IMR-90 (cell line): ENCODE measurements around the gene CLDN18. TPM values are rescaled to one million over a fixed set of nuclear protein-coding genes. Genes with fewer than 3 reads are reported as not detected.

Experiments used
- ATAC-seq: fragments of 200-7000 bp; cut with Tn5 transposase; 2 replicates; pipeline ENCODE4 v1.9.1; 2020; ENCODE audit warnings: low read depth, mild to moderate bottlenecking, moderate library complexity
- BruUV-seq: library from RNA; stranded (reverse); fragments of 400-500 nt; replicated peaks from 2 replicates; lab custom pipeline; 2021; lab: Mats Ljungman, UMichigan
- CTCF ChIA-PET: fragments of 300-600 bp; formaldehyde crosslinking; extraction: SDS; loops from one replicate; lab custom pipeline; 2021; ENCODE audit warnings: antibody characterized with exemption; lab: Yijun Ruan, JAX
- POLR2A ChIA-PET: fragments of 300-600 bp; sonication (Branson Sonifier 250); formaldehyde crosslinking; loops from one replicate; lab custom pipeline; 2022; ENCODE audit warnings: antibody characterized with exemption; ENCODE audit not compliant: unreplicated experiment; lab: Charles Lee
- DNase-seq: peaks from one replicate; pipeline ENCODE4 v3.0.0; 2013
- H2AFZ ChIP-seq: replicated peaks from 2 replicates; pipeline ENCODE3; 2013; ENCODE audit warnings: low read length, mild to moderate bottlenecking; ENCODE audit not compliant: poor library complexity
- H2AK5ac ChIP-seq: 2 replicates; pipeline ENCODE4 v1.6.1; 2013; ENCODE audit warnings: low read depth, low read length, inconsistent platforms
- H2AK9ac ChIP-seq: replicated peaks from 2 replicates; pipeline ENCODE3; 2013; ENCODE audit warnings: mild to moderate bottlenecking, low read depth, low read length, moderate library complexity; ENCODE audit not compliant: poor library complexity
- H2BK120ac ChIP-seq: 2 replicates; pipeline ENCODE4 v1.6.1; 2013; ENCODE audit warnings: low read depth, low read length, inconsistent platforms
- H2BK15ac ChIP-seq: 3 replicates; pipeline ENCODE4 v1.6.1; 2013; ENCODE audit warnings: low read depth, low read length, inconsistent platforms
- H2BK20ac ChIP-seq: 2 replicates; pipeline ENCODE4 v1.6.1; 2013; ENCODE audit warnings: low read depth, mild to moderate bottlenecking, inconsistent platforms, low read length, moderate library complexity
- H2BK5ac ChIP-seq: 2 replicates; pipeline ENCODE4 v1.6.1; 2013; ENCODE audit warnings: mild to moderate bottlenecking, low read depth, low read length, inconsistent platforms; ENCODE audit not compliant: poor library complexity, severe bottlenecking
- H3K14ac ChIP-seq: replicated peaks from 2 replicates; pipeline ENCODE4 v1.6.1; 2013; ENCODE audit warnings: low read depth, low read length, inconsistent platforms
- H3K18ac ChIP-seq: 2 replicates; pipeline ENCODE4 v1.6.1; 2013; ENCODE audit warnings: low read depth, low read length, control low read depth
- H3K23ac ChIP-seq: 2 replicates; pipeline ENCODE4 v1.6.1; 2013; ENCODE audit warnings: low read depth, low read length, inconsistent platforms
- H3K27ac ChIP-seq: 2 replicates; pipeline ENCODE4 v1.5.1; 2013; ENCODE audit warnings: mild to moderate bottlenecking, control low read depth, low read length; ENCODE audit not compliant: insufficient read depth
- H3K27me3 ChIP-seq: 2 replicates; pipeline ENCODE4 v1.6.1; 2013; ENCODE audit warnings: low read length; ENCODE audit not compliant: control insufficient read depth, insufficient read depth
- H3K36me3 ChIP-seq: 2 replicates; pipeline ENCODE4 v1.6.1; 2013; ENCODE audit warnings: low read length, mixed read lengths; ENCODE audit not compliant: control insufficient read depth, insufficient read depth
- H3K4ac ChIP-seq: 2 replicates; pipeline ENCODE4 v1.6.1; 2013; ENCODE audit warnings: low read depth, low read length, inconsistent platforms
- H3K4me1 ChIP-seq: 2 replicates; pipeline ENCODE4 v1.6.1; 2013; ENCODE audit warnings: low read length, mixed read lengths; ENCODE audit not compliant: control insufficient read depth, insufficient read depth
- H3K4me2 ChIP-seq: 2 replicates; pipeline ENCODE4 v1.6.1; 2013; ENCODE audit warnings: low read depth, mild to moderate bottlenecking, control low read depth, low read length, moderate library complexity
- H3K4me3 ChIP-seq: 2 replicates; pipeline ENCODE4 v1.5.1; 2013; ENCODE audit warnings: low read depth, mild to moderate bottlenecking, control low read depth, low read length, moderate library complexity; ENCODE audit not compliant: insufficient read depth
- H3K56ac ChIP-seq: 2 replicates; pipeline ENCODE4 v1.6.1; 2013; ENCODE audit warnings: low read length, inconsistent platforms; ENCODE audit not compliant: insufficient read depth; ENCODE audit errors: extremely low read depth
- H3K79me1 ChIP-seq, 2 experiments: 2 replicates each; pipeline ENCODE4 v1.6.1; 2013; ENCODE audit warnings: low read length in 2 of 2, inconsistent platforms in 1 of 2, low read depth in 1 of 2
- H3K9ac ChIP-seq: 2 replicates; pipeline ENCODE4 v1.6.1; 2013; ENCODE audit warnings: low read depth, low read length, control low read depth
- H3K9me1 ChIP-seq: 2 replicates; pipeline ENCODE4 v1.6.1; 2013; ENCODE audit warnings: low read length, inconsistent platforms; ENCODE audit not compliant: insufficient read depth
- H3K9me3 ChIP-seq: 2 replicates; pipeline ENCODE4 v1.6.1; 2013; ENCODE audit warnings: low read length; ENCODE audit not compliant: control insufficient read depth, insufficient read depth
- H4K20me1 ChIP-seq: 2 replicates; pipeline ENCODE4 v1.6.1; 2013; ENCODE audit warnings: low read length, inconsistent platforms; ENCODE audit not compliant: insufficient read depth
- H4K5ac ChIP-seq: 2 replicates; pipeline ENCODE4 v1.6.1; 2013; ENCODE audit warnings: mild to moderate bottlenecking, low read depth, low read length, control low read depth
- H4K8ac ChIP-seq, 2 experiments: 2 replicates each; pipeline ENCODE4 v1.6.1; 2013; ENCODE audit warnings: low read depth in 2 of 2, low read length in 2 of 2, control low read depth in 1 of 2, inconsistent platforms in 1 of 2
- H4K91ac ChIP-seq: 2 replicates; pipeline ENCODE4 v1.6.1; 2013; ENCODE audit warnings: low read depth, low read length, inconsistent platforms; ENCODE audit not compliant: insufficient read depth
- CEBPB ChIP-seq: IDR thresholded peaks from 2 replicates; pipeline ENCODE4 v1.6.1; 2012; ENCODE audit warnings: low read depth, low read length, improper control_type of control experiment
- FOS ChIP-seq: fragments of 150-350 bp; IDR thresholded peaks from 2 replicates; pipeline ENCODE4 v1.6.1; 2016; ENCODE audit warnings: low read depth, low read length
- MAFK ChIP-seq: IDR thresholded peaks from 2 replicates; pipeline ENCODE4 v1.6.1; 2012; ENCODE audit warnings: low read depth, low read length, improper control_type of control experiment
- MAZ ChIP-seq: IDR thresholded peaks from 2 replicates; pipeline ENCODE4 v1.6.1; 2012; ENCODE audit warnings: low read depth, mild to moderate bottlenecking, low read length, improper control_type of control experiment, moderate library complexity, borderline replicate concordance
- MXI1 ChIP-seq: IDR thresholded peaks from 2 replicates; pipeline ENCODE4 v1.6.1; 2012; ENCODE audit warnings: low read depth, mild to moderate bottlenecking, low read length, moderate library complexity, borderline replicate concordance
- POLR2A ChIP-seq: IDR thresholded peaks from 2 replicates; pipeline ENCODE4 v1.6.1; 2012; ENCODE audit warnings: mild to moderate bottlenecking, low read depth, low read length
- RAD21 ChIP-seq: IDR thresholded peaks from 2 replicates; pipeline ENCODE4 v1.6.1; 2012; ENCODE audit warnings: low read length, improper control_type of control experiment
- SMC3 ChIP-seq: fragments of 150-350 bp; IDR thresholded peaks from 2 replicates; pipeline ENCODE4 v1.6.1; 2016; ENCODE audit warnings: low read depth, mild to moderate bottlenecking, antibody characterized with exemption, low read length, moderate library complexity
- WGBS, 2 experiments: methylation state at CpG; one replicate each; pipeline versions ENCODE4 v1.1.5 to v1.1.7; 2013; ENCODE audit warnings: missing lambda C conversion rate in 2 of 2; ENCODE audit not compliant: insufficient read length in 1 of 2; ENCODE audit errors: extremely low coverage in 2 of 2; 5-methylcytosine and 5-hydroxymethylcytosine counted together
- dilution Hi-C: fragments of 300-500 bp; cut with HindIII; formaldehyde crosslinking; loops from one replicate; pipeline ENCODE4 v1.14.3; 2018; ENCODE audit warnings: low sequenced_read_pairs; ENCODE audit not compliant: unreplicated experiment
- in situ Hi-C: fragments of 300-500 bp; cut with MboI; formaldehyde crosslinking; loops from 3 replicates; pipeline ENCODE4 v1.14.3; 2019; ENCODE audit warnings: low sequenced_read_pairs, inconsistent platforms, mixed read lengths
- intact Hi-C: fragments of 100-400 bp; cut with micrococcal nuclease; formaldehyde crosslinking; loops from 2 replicates; pipeline ENCODE4 v1.10.0; 2022
- polyA plus RNA-seq, 3 experiments: library from polyadenylated mRNA; depleted of rRNA; stranded (reverse); fragments of >200 nt; gene quantifications; 2 replicates each; pipeline ENCODE4 v1.2.3, GENCODE V29; 2012; ENCODE audit warnings: low replicate concordance in 1 of 3
- total RNA-seq: library from RNA; depleted of rRNA; stranded (reverse); fragments of >200 nt; gene quantifications from 2 replicates; pipeline ENCODE4 v1.2.3, GENCODE V29; 2012
- TF ChIP-seq, protein P1 (sequence below): fragments of 150-350 bp; IDR thresholded peaks from 2 replicates; pipeline ENCODE4 v1.6.1; 2016; ENCODE audit warnings: low read depth, mild to moderate bottlenecking, low read length, moderate library complexity, borderline replicate concordance
- TF ChIP-seq, protein P2 (sequence below): conservative IDR thresholded peaks from 2 replicates; pipeline ENCODE4 v1.5.1; 2012; ENCODE audit warnings: mild to moderate bottlenecking, low read depth, low read length, improper control_type of control experiment

The CLDN18 gene
- total and polyA plus RNA-seq, 2 of the 4 experiments (the other 2 are of a cell fraction): not detected

GRCh38 chr3:137988982-137989381, 21.0 kb upstream of the CLDN18 start:
- H3K9me1 ChIP-seq: no peaks in the 10 kb centered on the region
- H3K79me1 ChIP-seq: no peaks in the 10 kb centered on the region
- H3K4ac ChIP-seq: no peak overlapping the region
- H2BK20ac ChIP-seq: no peak overlapping the region
- no peak overlapping the region for H3K4me2 ChIP-seq
- no peaks in the 10 kb centered on the region for H3K27me3 ChIP-seq
- no peaks in the 10 kb centered on the region for H3K36me3 ChIP-seq
- H3K56ac ChIP-seq: no peak overlapping the region
- no peak overlapping the region for H2AK5ac ChIP-seq
- no peak overlapping the region for H4K8ac ChIP-seq
- DNase-seq (no peak), ATAC-seq (no peak)
- no peaks in the 10 kb centered on the region for H4K20me1 ChIP-seq
- no peaks in the 10 kb centered on the region for H3K9me3 ChIP-seq
- no peak overlapping the region for H2AFZ ChIP-seq
- CTCF ChIA-PET: interaction anchor here (0.8 kb wide), 1 partner anchor 879 kb away, joined by 3 read pairs; no protein-coding TSS in a partner anchor
- WGBS, 2 experiments: no CpG with 5 or more reads among the region's 3 CpGs
- no peak overlapping the region for H3K9ac ChIP-seq
- intact Hi-C loops (no loop called here), in situ Hi-C loops (no loop called here), dilution Hi-C loops (no loop called here)
- no peak overlapping the region for H2BK15ac ChIP-seq
- H3K18ac ChIP-seq: no peak overlapping the region
- H2BK120ac ChIP-seq: no peak overlapping the region
- H4K91ac ChIP-seq: no peak overlapping the region
- H3K27ac ChIP-seq: no peak overlapping the region
- H3K23ac ChIP-seq: no peak overlapping the region
- BruUV-seq: no TSS peak
- H3K4me1 ChIP-seq: no peaks in the 10 kb centered on the region
- no peak overlapping the region for H3K4me3 ChIP-seq
- no peak overlapping the region for H2AK9ac ChIP-seq
- TF ChIP-seq CEBPB (no peak), RAD21 (no peak), SMC3 (no peak), FOS (no peak), MAFK (no peak), MXI1 (no peak), MAZ (no peak), POLR2A (no peak)
- TF ChIP-seq, protein P1, sequence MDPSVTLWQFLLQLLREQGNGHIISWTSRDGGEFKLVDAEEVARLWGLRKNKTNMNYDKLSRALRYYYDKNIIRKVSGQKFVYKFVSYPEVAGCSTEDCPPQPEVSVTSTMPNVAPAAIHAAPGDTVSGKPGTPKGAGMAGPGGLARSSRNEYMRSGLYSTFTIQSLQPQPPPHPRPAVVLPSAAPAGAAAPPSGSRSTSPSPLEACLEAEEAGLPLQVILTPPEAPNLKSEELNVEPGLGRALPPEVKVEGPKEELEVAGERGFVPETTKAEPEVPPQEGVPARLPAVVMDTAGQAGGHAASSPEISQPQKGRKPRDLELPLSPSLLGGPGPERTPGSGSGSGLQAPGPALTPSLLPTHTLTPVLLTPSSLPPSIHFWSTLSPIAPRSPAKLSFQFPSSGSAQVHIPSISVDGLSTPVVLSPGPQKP: no peak
- TF ChIP-seq, protein P2, sequence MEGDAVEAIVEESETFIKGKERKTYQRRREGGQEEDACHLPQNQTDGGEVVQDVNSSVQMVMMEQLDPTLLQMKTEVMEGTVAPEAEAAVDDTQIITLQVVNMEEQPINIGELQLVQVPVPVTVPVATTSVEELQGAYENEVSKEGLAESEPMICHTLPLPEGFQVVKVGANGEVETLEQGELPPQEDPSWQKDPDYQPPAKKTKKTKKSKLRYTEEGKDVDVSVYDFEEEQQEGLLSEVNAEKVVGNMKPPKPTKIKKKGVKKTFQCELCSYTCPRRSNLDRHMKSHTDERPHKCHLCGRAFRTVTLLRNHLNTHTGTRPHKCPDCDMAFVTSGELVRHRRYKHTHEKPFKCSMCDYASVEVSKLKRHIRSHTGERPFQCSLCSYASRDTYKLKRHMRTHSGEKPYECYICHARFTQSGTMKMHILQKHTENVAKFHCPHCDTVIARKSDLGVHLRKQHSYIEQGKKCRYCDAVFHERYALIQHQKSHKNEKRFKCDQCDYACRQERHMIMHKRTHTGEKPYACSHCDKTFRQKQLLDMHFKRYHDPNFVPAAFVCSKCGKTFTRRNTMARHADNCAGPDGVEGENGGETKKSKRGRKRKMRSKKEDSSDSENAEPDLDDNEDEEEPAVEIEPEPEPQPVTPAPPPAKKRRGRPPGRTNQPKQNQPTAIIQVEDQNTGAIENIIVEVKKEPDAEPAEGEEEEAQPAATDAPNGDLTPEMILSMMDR: no peak
- H4K5ac ChIP-seq: no peak overlapping the region
- POLR2A ChIA-PET: no interaction called here
- H2BK5ac ChIP-seq: no peak overlapping the region
- no peak overlapping the region for H3K14ac ChIP-seq
